HEK293T (cell line): ENCODE data around the gene SHFL.

Experiments
- ARNT ChIP-seq: fragments of 450-650 bp; IDR thresholded peaks from 2 replicates; pipeline ENCODE4 v1.6.1; 2017; ENCODE audit warnings: mild to moderate bottlenecking
- BHLHE40 ChIP-seq: fragments of 450-650 bp; IDR thresholded peaks from 2 replicates; pipeline ENCODE4 v1.6.1; 2016; ENCODE audit warnings: mild to moderate bottlenecking, moderate library complexity, borderline replicate concordance
- CTBP1 ChIP-seq: fragments of 450-650 bp; IDR thresholded peaks from 2 replicates; pipeline ENCODE4 v1.6.1; 2016; ENCODE audit warnings: borderline replicate concordance
- ELF4 ChIP-seq: fragments of 450-650 bp; IDR thresholded peaks from 2 replicates; pipeline ENCODE4 v1.6.1; 2017; ENCODE audit warnings: antibody characterized with exemption
- PKNOX1 ChIP-seq: fragments of 450-650 bp; IDR thresholded peaks from 2 replicates; pipeline ENCODE4 v1.6.1; 2016
- SP1 ChIP-seq: fragments of 450-650 bp; IDR thresholded peaks from 2 replicates; pipeline ENCODE4 v1.6.1; 2017
- TARDBP ChIP-seq: fragments of 450-650 bp; IDR thresholded peaks from 2 replicates; pipeline ENCODE4 v1.6.1; 2016
- ZNF384 ChIP-seq: fragments of 450-650 bp; IDR thresholded peaks from 2 replicates; pipeline ENCODE4 v1.6.1; 2016

DNA sequence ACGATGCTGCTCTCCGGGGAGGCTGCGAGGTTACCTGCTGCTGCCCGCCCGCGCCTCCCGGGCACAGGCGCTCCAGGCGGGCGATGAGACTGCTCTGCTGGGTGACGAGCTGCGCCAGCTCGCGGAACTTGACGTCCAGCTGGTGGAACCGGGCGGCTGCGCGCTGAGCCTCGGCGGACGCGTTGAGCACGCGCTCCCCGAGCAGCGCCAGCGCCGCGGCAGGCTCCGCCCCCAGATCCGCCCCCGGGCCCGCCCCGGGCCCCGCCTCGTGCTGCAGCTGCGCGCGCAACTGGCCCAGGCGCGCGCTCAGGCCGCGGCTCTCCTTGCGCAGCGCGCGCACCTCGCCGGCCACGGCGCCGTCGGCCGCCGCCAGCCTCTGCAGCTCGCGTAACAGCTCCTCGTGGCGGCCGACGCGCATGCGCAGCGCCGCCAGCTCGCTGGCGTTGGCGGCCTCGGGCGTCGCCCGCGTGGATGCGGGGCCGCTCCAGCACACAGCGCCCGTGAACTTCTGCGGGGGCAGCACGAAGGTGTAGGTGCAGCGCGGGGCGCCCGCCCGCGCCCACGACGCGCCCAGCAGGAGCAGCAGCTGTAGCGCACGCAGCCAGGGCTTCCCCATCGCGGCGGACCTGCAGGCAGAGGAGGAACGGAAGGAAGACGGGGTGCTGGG lies 10.0 kb downstream of the SHFL start:
- TF ChIP-seq SP1 (no peak), ELF4 (no peak), BHLHE40 (no peak), ZNF384 (no peak), TARDBP (no peak), CTBP1 (no peak), PKNOX1 (no peak), ARNT (no peak)
